GM21723 (cell line): ENCODE measurements around the gene TLE2.
A peak's percentile ranks its signal among the peaks of the same experiment; 100 is the strongest.
"Not testable (repeated sequence)": the region's sequence is repeated elsewhere in the genome, so short reads cannot be mapped to it uniquely, and the experiment has no call there.

Source experiments
- ATAC-seq: cut with Tn5 transposase; IDR thresholded peaks from one replicate; pipeline ENCODE4 v1.9.1; 2021; ENCODE audit warnings: mild to moderate bottlenecking, moderate library complexity; ENCODE audit not compliant: unreplicated experiment

Gene TLE2

DNA sequence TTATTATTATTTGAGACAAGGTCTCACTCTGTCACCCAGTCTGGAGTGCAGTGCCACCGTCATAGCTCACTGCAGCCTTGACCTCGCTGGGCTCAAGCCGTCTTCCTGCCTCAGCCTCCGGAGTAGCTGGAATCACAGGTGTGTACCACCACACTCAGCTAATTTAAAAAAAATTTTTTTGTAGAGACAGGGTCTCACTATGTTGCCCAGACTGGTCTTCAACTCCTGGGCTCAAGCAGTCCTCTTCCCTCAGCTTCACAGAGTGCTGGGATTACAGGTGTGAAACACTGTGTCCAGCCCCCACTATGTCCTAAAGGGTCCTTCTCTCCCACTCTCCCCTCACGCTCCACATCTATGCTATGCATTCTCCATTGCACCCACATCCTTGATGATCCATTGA lies 9.1 kb upstream of the TLE2 start:
- ATAC-seq = no peak

DNA sequence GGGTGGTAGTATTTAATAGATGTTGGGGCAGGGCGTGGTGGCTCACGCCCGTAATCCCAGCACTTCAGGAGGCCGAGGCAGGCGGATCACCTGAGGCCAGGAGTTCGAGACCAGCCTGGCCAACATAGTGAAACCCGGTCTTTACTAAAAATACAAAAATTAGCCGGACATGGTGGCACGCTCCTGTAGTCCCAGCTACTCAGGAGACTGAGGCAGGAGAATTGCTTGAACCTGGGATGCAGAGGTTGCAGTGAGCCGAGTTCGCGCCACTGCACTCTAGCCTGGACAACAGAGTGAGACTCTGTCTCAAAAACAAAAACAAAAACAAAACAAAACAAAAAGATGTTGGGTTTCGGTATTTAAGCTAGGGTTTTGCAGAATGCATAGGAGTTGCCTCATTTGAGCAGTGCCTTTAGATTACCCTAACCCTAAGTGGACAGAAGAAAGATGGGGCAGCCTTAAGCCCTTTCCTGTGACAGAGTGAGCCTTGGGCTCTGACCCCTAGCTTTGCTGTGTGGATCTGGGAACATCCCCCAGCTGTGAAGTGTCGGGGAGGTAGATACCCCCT lies 8.0 kb upstream of the TLE2 start:
- not testable (repeated sequence) for ATAC-seq

DNA sequence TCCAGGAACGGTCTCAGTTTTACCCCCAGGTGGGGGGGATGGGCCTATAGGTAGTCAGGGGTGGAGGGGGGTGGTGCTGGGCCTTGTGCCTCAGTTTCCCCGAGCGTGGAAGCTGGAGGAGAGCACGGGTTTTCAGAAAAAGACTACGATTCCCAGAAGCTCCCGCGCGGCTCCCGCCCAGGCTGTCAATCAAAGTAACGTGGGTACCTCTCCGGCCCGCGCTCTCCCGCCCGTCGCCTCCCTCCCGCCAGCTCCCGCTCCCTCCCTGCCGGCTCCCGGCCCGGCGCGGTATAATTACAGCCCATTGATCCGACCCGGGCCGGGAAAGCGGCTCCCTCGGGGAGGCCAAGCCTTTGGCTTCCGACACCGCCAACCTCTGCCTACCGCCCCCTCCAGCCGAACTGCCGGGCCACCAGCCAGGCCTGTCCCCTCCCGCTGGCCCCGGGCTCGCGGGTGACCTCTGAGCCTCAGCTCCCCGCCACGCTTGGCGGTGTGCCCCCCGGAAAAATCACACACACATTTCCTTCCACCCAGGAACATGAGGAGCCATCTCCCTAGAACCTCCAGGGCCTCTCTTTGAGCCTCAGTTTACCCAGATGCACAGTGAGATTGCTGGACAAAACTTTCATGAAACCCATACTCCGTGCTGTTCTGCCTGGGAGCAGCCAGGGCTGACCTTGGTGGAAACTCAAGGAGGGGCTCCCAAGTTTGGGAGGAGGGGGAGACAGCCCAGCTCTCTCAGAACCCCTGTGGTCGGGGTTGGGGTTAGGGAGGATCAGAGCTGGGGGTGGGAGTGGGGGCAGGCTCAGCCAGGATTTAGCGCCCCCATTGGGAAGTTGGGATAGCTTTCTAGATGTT lies 7.3 kb upstream of the TLE2 start:
- ATAC-seq = peak; percentile 50

DNA sequence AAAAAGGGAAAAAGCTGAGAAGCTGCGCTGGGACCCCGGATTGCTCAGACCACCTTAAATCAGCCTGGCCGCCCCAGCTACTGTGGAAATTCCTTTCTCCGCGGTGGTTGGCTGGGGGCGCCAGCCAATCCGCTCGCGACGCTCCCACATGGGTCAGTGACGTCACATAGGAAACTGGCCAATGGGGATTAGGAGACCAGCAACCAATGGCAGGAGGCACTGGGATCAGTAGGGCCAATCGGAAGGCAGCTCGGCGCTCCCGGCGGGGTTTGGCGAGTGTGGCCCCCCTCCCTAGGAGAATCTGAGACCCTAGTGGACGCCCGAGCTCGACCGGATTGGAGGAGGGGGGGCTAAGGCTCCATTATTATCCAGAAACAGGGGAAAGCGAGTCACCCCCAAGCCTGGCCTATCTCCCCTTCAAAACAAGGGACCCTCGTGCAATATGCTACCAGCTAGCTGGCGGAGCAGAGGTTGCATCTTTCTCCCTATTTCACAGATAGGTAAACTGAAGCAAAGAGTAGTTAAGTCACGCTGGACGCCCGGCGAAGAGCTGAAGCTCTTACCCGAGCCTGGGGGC lies 6.5 kb upstream of the TLE2 start:
- peak; percentile 82 for ATAC-seq

DNA sequence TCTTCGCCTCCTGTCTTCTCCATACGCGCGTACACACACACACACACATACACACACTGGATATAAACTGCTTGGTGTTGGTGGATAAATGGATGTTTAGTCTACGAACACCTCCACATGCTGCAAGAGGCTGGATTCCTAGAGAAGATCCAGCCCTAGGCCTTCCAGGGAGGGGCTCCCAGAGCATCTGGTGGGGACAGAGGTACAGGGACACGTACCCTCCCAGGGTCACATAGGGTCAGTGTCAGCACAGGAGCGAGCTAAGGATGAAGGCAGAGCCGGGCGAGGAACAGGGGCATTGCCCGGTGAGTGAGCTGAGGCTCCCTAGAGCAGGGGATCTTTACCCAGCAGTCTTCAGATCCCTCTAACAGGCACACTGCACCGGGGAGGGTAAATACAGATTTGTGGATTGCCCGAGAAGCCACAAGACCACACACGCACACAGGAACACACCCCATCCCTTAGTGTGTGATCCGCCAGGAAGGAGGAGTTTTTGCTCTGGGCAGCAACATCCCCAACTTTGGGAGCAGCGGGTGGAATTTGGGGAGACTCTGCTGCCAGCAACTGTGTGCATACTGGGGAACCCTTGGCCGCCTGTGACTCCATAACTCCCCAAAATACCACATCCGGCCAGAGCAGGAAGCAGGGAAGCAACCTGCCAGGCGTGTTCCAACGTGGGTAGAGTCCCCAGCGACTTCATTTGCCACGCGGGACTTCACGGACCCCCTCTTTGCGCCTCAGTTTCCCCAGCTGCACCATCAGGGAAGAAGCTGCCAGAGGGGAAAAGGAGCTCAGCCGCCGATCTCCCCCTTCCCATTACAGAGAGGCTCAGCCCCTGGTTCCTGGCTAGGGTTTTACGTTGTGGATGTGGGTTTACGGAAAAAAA lies 5.8 kb upstream of the TLE2 start:
- ATAC-seq = no peak

DNA sequence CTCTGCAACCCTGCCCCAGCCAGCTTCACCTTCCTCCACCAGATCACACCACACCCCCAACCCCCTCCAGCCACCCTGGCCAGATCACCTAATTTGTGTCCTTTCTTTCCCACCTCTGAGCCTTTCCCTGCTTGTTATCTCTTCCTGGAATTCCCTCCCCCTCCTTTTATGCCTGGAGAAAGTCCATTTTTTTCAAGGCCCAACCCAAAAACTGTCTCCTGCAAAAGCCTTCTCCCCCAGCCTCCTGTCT lies 5.3 kb upstream of the TLE2 start:
- ATAC-seq = no peak

DNA sequence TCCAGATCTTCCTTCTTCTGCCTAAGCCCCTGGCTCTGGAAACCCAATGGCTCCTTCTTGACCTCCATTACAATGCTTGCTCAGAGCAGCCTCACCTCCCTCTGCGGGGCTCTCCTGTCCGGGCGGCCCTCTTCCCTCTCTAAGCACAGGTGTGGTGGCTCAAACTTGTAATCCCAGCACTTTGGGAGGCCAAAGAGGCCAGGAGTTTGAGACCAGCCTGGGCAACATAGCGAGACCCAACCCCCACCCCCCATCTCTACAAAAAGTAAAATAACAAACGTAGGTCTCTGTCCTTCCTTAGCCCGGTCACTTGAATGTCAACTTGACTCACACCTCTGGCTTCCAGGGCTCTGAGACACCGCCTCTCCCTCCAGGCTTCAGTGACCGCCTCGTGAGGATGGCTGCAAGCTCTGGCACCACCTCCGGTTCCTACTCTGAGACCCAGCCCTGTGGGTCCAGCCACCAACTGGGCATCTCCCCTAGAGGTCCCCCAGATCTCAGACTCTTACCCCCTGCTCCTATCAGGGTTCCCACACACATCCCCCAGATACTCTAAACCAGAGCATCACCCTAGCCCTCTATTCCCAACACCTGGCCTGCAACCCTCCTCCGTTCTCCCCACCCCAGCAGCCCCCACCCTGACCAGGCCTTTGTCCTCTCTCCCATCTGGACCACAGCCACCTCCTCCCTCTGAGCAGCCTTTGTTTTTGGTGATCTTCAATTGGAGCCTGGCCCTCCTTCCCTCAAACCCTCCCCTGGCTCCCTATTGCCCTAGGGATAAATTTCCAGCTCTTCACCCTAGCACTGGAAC lies 4.7 kb upstream of the TLE2 start:
- no peak for ATAC-seq

DNA sequence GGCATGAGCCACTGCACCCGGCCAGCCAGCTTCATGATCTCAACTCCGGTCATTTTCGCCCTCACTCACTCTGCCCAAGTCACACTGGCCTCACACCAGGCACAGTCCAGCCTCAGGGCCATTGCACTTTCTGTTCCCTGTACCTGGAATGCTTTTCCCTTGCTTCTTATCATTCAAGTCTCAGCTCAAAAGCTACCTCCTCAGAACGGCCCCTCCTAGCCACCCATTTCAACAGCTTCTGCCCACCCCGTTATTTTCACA lies 2.5 kb upstream of the TLE2 start:
- no peak for ATAC-seq

DNA sequence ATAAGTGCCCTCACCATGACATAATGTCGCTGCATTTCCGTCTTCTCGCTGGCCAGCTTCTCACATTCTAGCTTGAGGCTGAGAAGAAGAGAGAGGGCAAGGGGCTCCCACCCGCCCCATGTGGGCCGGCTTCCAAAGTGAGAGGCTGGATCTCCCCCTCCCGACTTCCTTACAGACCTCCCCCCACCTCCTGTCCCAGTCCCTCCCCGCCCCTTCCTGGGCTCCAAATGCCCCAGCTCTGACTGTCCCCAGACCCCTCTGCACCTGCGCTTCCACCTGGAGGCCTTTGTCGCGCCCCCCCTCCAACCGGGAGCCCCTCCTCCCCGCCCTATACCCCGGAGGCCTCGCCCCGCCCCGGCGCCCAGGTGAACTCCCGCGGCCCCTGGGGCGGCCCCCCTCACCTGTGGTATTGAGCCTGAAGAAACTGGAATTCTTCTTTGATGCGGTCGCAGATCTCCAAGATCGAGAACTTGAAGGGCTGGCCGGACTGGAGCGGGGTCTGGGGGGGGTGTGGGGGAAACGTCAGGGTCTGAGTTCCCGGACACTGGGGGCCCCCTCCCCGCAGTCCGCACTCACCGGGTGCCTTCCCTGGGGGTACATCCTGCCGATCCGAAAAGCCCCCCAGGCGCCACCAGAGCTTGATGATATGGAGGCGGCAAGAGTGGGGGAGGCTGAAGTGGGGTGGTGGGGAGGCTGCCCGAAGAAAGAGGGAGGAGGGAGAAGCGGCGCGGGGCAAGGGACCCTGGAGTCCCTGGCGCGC lies 595 bp downstream of the TLE2 start:
- ATAC-seq = no peak

DNA sequence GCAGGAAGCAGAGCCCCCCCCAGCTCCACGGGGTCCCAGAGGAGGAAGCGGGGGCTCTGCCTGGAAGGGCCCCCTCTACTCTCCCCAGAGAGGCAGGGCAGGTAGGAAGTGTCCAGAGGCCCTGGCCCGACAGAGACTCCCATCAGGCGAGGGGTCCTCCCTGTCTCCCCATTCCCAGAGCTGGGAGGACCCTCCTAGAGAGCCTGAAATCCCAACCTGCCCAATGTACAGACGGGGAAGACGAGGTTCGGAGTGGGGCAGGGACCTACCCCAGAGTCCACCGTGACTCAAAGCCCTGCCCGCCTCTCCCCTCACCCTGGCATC lies 1.1 kb downstream of the TLE2 start:
- ATAC-seq = no peak

DNA sequence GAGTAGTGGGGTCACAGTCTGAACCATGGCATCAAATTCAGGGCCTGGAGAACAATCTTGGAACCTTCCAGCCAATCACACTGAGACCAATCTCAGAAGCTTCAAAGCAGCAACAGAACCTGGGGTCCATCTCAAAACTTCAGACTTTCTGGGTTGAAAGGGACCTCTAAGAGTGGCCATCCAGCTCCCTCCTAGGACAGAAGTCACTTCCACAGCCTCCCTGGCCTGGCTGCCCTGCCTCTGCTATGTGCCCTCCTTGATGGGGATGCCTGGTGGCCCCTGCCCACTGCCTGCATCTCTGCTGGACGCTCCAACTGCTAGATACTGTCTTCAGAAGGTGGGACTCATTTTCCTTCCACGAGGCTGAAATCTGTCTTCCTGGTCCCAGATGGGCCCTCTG lies 1.8 kb downstream of the TLE2 start:
- ATAC-seq = no peak

DNA sequence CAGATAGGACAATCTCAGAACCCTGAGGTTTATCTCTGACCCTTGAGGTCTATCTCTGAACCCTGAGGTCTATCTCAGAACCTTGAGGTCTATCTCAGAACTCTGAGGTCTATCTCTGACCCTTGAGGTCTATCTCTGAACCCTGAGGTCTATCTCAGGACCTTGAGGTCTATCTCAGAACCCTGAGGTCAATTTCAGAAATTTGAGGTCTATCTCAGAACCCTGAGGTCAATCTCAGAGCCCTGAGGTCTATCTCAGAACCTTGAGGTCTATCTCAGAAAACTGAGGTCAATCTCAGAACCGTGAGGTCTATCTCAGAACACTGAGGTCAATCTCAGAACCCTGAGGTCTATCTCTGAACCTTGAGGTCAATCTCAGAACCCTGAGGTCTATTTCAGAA lies 2.3 kb downstream of the TLE2 start:
- ATAC-seq = no peak

DNA sequence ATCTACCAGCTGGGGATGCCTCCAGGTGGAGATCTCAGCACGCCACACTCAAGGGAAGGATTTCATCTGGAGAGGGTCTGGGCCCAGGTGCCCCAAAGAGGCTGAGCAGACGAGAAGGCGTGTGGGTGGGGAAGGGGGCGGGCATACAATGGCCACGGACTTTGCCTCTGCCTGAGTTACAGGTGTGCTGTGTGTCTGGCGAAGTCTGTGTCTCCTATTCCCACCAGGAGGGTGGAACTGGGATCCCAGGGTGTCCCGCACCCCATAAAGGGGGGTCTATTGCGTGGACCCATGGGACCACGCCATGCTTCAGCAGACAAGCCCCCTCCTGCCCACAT lies 3.6 kb downstream of the TLE2 start:
- no peak for ATAC-seq

DNA sequence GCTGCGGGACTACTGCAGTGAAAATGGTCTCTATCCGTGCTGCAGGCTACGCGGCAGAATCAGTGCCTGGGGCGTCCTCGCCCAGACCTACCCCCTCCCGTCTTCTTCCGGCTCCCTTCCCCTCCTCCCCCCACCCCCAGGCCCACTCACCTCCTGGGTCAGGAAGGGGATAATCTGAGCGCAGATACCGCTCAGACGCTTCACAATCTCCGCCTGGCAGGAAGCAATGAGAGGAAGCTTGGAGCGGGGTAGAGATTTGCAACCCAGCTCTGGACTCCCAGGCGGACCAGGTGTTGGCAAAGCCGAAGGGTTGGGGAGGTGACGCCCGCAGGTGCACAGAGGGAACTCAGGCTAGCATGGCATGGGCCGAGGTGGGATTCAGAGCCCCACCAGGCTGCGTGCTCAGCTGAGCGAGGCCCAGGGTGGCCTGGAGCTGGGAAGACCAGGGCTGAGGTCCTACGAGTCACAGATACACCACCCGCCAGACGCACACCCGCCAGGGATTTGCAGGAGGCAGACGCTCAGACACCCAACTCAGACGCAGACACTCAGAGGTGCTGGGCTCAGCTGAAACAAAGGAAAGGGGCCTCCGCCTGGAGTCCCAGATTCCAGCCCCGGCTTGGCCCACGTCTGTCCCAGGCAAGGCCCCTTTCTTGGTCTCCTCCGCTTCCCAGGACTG lies 4.1 kb downstream of the TLE2 start:
- no peak for ATAC-seq

DNA sequence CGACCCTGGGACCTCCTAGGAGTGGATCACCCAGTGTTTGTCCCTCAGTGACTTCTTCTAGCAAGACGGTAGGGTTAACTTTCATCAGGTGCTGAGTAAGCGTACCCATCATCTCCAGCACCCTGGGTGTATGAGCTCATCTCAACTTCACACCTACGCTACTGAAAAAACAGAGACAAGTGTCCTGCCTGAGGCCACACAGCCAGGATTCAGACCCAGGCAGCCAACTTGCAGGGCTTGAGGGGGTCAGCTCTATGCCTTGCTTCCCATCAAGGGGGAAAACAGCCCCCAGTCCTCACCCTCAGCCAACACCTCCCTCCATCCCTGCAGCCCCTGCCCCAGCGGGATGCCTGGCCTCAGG lies 4.6 kb downstream of the TLE2 start:
- no peak for ATAC-seq

DNA sequence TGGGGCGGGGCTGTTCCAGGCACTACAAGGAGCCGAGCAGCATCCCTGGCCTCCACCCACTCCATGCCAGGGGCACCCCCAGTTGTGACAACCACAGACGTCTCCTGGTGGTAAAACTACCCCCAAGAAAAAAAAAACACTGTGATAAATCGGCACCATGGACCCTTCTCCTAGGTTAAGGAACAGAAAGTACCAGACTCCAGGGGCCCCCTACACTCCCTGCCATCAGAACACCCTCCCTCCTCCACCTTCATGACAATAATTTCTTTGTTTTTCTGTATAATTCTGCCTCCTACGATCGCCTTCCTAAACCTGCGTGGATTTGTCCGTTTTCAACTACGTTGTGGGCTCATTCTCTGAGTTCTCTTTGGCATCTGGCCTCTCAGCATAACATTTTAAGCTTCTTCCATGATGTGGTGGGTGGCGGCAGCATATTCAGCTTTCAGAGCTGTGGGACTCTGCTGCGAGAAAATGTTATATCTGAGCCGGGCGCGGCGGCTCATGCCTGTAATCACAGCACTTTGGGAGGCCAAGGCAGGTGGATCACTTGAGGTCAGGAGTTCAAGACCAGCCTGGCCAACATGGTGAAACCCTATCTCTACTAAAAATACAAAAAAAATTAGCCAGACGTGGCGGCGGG lies 8.6 kb downstream of the TLE2 start:
- no peak for ATAC-seq

DNA sequence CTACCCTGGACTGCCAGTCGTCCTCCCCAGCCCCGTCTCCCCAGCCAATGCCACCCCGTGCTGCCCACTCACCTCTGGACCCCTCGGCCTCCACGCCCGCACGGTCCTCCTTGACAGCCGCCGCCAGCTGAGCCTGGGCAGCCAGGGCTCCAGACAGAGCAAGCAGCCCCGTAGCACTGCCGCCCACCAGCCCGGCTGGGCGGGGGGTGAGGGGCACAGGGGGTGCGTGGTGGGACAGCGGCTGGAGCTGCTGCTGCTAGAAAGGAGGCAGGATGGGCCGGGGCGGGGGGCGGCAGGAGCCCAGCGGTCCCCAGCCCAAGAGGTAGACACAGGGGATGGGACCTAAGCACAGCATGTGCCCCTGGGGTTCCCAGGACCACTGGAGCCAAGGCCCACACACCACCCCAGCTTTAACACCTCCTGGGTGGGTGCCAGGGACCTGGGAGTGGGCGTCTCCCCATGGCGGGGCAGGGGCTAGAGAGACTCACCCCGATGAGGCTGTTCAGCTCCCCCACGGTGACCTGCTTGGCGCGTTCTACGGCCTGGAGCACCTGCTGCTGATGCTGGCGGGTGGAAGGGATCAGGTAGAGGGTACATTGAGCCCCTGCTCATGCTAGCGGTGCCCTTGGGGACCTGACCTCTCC lies 9.7 kb downstream of the TLE2 start:
- no peak for ATAC-seq

DNA sequence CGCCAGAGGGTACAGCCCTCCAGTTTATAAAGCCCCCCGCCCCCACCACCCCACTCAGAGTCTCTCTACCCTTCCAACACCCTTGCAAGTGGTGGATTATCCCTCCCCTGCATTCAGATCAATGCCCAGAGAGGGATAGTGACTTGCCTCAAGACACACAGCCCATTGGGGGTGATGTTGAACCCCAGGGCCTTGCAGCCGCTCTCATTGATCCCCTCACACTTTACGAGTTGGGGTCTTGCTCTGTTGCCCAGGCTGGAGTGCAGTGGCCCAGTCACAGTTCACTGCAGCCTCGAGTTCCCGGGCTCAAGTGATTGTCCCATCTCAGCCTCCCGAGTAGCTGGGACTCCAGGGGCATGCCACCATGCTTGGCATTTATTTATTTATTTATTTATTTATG lies 11.2 kb downstream of the TLE2 start:
- ATAC-seq = no peak
